Right atrium auricular region (tissue), 2 donors: Measurements from ENCODE around the gene DPP10. TPM values are rescaled to one million over a fixed set of nuclear protein-coding genes. Genes with fewer than 3 reads are reported as not detected.
A peak's percentile ranks its signal among the peaks of the same experiment; 100 is the strongest.
"Not testable (repeated sequence)": the region's sequence is repeated elsewhere in the genome, so short reads cannot be mapped to it uniquely, and the experiment has no call there.

Experiments
- DNase-seq: peaks from one replicate; pipeline ENCODE4 v3.0.0-alpha.2; 2019; ENCODE audit warnings: low spot score
- H3K27ac ChIP-seq, 2 donors: fragments of 200-600 bp; sonication (generic); 1 replicate in 1 of 2; 2 replicates in 1 of 2; pipeline ENCODE4 v1.5.1; 2016 to 2019
- H3K27me3 ChIP-seq, 2 donors: fragments of 200-600 bp; sonication (generic); one replicate each; pipeline versions ENCODE4 v1.5.1 to v1.6.0; 2017 to 2019
- H3K36me3 ChIP-seq: fragments of 200-600 bp; sonication (generic); one replicate; pipeline ENCODE4 v1.5.1; 2016
- H3K4me1 ChIP-seq, 2 donors: fragments of 200-600 bp; sonication (generic); one replicate each; pipeline versions ENCODE4 v1.5.1 to v1.6.0; 2017 to 2019
- H3K4me3 ChIP-seq, 2 donors: fragments of 200-600 bp; sonication (generic); 1 replicate in 1 of 2; 2 replicates in 1 of 2; pipeline ENCODE4 v1.5.1; 2017 to 2019; ENCODE audit warnings: mild to moderate bottlenecking in 1 of 2, moderate library complexity in 1 of 2
- H3K9me3 ChIP-seq, 2 donors: fragments of 200-600 bp; sonication (generic); one replicate each; pipeline ENCODE4 v1.5.1; 2019
- total RNA-seq, 2 donors: library from RNA; depleted of rRNA; stranded (reverse); fragments of >200 nt; gene quantifications; one replicate each; pipeline ENCODE4 v1.1.0, GENCODE V29; 2016
- TF ChIP-seq, protein P1 (sequence below), 2 donors: fragments of 200-600 bp; sonication (generic); IDR thresholded peaks; one replicate each; pipeline ENCODE4 v1.5.1; 2019; ENCODE audit warnings: antibody characterized with exemption in 2 of 2

DPP10 gene
- total RNA-seq, 2 donors from 2014 or later = not detected

DNA sequence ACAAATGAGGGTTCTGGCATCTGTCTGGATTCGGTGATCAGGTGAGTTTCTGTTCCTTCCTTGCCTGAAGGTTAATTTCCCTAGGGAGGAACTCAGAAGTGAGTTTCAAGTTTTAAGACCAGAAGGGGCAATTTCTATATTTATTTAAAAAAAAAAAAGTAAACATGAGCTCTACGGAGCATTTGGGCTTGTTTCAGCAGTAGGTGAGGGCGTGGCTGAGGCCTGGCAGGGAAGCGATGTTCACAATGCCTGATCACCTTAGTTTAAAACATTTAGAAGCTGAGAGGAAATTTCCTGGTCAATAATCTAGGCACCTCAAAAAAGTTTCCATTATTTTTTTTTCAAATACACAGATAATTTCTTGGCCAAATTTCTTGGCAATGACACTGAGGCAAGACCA lies 629.1 kb downstream of the DPP10 start:
- TF ChIP-seq, protein P1, sequence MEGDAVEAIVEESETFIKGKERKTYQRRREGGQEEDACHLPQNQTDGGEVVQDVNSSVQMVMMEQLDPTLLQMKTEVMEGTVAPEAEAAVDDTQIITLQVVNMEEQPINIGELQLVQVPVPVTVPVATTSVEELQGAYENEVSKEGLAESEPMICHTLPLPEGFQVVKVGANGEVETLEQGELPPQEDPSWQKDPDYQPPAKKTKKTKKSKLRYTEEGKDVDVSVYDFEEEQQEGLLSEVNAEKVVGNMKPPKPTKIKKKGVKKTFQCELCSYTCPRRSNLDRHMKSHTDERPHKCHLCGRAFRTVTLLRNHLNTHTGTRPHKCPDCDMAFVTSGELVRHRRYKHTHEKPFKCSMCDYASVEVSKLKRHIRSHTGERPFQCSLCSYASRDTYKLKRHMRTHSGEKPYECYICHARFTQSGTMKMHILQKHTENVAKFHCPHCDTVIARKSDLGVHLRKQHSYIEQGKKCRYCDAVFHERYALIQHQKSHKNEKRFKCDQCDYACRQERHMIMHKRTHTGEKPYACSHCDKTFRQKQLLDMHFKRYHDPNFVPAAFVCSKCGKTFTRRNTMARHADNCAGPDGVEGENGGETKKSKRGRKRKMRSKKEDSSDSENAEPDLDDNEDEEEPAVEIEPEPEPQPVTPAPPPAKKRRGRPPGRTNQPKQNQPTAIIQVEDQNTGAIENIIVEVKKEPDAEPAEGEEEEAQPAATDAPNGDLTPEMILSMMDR (IDR thresholded peaks at IDR 0.05) = no peak
- Histone ChIP-seq H3K27me3 (no peaks in the 10 kb centered on the region), H3K4me3 (no peak overlapping the region), H3K27ac (no peak overlapping the region), H3K36me3 (no peaks in the 10 kb centered on the region), H3K9me3 (peaks cover 0 to 8% of the 10 kb centered on the region in 2 donors), H3K4me1 (no peaks in the 10 kb centered on the region)
- no peak for DNase-seq

DNA sequence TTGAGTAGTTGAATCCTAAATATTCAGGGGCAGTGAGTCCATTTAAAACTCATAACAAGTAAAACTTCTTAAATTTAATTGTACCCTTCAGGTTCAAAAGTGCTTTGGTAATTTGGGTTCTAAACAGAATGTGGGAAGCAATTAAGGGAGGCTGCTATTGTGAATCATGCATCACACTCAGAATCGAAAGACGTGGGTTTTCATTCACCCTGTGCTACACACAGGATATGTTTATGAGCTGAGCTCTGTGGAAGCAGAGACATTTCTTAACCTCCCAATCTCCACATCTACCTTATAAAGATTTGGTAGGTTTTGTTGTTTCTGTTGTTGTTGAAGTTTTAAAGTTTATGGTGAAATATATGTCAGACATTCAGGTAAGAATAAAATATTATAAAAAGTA lies 633.4 kb downstream of the DPP10 start:
- no peaks in the 10 kb centered on the region for H3K27me3 ChIP-seq
- TF ChIP-seq, protein P1 (IDR thresholded peaks at IDR 0.05) = no peak
- no peak overlapping the region for H3K4me3 ChIP-seq
- H3K36me3 ChIP-seq = no peaks in the 10 kb centered on the region
- H3K27ac ChIP-seq = no peak overlapping the region
- no peak for DNase-seq
- no peaks in the 10 kb centered on the region for H3K4me1 ChIP-seq
- H3K9me3 ChIP-seq = no peaks in the 10 kb centered on the region

DNA sequence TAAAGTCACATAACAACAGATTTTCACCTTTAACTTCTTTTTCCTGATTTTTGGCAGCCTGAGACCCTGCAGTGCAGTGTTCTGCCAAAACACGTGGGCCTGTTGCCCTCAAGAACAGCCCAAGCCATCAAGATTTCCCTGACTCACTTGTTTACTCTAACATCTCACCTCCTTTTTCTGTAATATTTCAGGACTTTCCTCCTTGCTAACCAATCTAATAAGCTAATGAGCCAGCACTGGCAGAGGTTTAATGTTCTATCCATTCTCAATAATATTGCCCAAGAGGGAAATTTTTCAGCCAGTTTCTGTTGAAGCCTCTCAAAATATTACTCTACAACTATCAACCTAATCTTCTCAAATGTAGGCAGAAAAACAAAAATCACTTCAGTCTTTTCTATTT lies 635.2 kb downstream of the DPP10 start:
- no peaks in the 10 kb centered on the region for H3K9me3 ChIP-seq
- no peak overlapping the region for H3K27ac ChIP-seq
- no peaks in the 10 kb centered on the region for H3K36me3 ChIP-seq
- no peak for DNase-seq
- no peak overlapping the region for H3K4me3 ChIP-seq
- no peaks in the 10 kb centered on the region for H3K27me3 ChIP-seq
- H3K4me1 ChIP-seq = no peaks in the 10 kb centered on the region
- TF ChIP-seq, protein P1 (IDR thresholded peaks at IDR 0.05) = no peak

DNA sequence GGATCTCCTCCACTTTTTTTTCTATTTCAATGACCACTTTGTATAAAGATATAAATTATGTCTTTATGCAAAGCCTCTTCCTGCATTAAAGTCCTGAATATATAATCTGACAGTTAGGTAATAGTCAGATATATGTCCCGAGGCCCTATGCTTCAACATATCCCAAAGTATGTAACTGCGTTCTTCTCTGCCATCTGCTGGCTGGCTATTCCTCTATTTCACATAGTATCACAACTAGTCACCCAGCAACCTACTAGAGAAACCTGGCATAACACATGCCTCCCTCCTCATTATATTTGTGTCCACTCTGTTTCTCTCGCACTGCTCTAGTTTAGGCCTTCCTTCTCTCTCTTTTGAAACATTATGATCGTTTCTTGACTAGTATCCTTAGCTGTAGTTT lies 640.8 kb downstream of the DPP10 start:
- Histone ChIP-seq H3K9me3 (no peaks in the 10 kb centered on the region), H3K27ac (no peak overlapping the region), H3K4me3 (no peak overlapping the region), H3K4me1 (no peaks in the 10 kb centered on the region), H3K27me3 (no peaks in the 10 kb centered on the region), H3K36me3 (no peaks in the 10 kb centered on the region)
- DNase-seq = no peak
- TF ChIP-seq, protein P1 (IDR thresholded peaks at IDR 0.05) = peak in 1 of 2 donors; percentile 16

DNA sequence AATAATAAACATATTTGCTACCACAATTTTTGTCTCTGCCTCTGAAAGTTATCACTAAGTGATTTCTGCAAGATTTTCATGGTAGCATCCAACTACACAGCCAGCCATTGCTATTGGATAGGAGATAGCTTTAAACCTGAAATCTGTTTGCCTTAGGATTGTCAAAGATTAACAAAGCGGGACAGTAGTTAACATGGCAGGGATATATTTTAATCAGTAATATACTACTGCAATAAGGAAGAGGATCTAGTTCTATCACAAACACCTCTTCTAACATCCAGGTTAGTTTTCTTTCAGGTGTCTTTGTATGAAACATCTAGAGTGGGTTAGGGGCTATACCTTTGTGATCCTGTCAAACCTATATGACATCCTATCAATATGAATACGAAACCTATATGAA lies 641.3 kb downstream of the DPP10 start:
- Histone ChIP-seq H3K4me3 (no peak overlapping the region), H3K27me3 (no peaks in the 10 kb centered on the region), H3K4me1 (no peaks in the 10 kb centered on the region), H3K27ac (no peak overlapping the region), H3K36me3 (no peaks in the 10 kb centered on the region), H3K9me3 (no peaks in the 10 kb centered on the region)
- TF ChIP-seq, protein P1 (IDR thresholded peaks at IDR 0.05) = no peak
- DNase-seq = no peak

DNA sequence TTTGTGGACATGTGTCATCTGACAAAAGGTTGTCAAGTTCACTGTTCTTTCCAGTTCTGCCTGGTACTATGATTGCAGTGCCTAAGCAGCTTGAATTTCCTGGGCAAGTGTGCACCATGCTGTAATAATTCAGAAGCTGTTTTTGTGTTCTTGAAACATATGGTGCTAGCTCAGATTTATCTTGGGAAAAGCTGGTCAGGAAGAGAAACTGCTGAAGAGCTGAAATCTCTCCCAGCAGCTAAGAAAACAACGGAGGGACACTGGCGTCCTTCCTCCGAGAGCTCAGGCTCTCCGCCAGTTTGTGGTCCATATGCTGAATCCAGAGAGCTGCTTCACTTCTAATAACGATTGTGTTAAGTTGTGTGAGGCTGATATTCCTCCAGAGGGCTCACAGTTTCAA lies 642.0 kb downstream of the DPP10 start:
- no peaks in the 10 kb centered on the region for H3K9me3 ChIP-seq
- TF ChIP-seq, protein P1 (IDR thresholded peaks at IDR 0.05) = no peak

DNA sequence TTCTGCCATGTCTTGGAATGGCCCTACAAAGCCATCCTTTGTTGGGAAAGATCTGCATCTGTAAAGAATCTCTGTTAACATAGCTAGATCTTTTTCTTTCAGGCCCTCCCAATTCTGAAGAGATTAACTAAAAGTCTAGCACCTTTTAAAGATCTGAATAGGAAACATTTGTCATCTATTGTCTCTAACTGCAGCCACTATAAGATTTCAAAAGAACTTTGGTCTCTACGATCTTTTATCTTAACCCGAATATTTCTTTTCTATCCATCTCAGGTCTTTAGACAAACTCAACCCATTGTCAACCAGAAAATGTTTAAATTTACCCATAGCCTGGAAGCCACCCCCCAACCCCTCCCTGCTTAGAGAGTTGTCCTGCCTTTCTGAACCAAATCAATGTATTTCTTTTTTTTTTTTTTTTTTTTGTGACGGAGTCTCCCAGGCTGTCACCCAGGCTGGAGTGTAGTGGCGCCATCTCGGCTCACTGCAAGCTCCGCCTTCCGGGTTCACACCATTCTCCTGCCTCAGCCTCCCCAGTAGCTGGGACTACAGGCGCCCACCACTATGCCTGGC lies 643.7 kb downstream of the DPP10 start:
- not testable (repeated sequence) for H3K4me3 ChIP-seq, H3K36me3 ChIP-seq, H3K27ac ChIP-seq, H3K4me1 ChIP-seq, H3K27me3 ChIP-seq, DNase-seq, H3K9me3 ChIP-seq

More for the DNA sequence above, 642.0 kb downstream of the DPP10 start:
- Histone ChIP-seq H3K4me1 (no peaks in the 10 kb centered on the region), H3K4me3 (no peak overlapping the region), H3K36me3 (no peaks in the 10 kb centered on the region), H3K27me3 (no peaks in the 10 kb centered on the region), H3K27ac (no peak overlapping the region)
- no peak for DNase-seq
